Measurements from ENCODE around the gene SPINT4.
A peak's percentile ranks its signal among the peaks of the same experiment; 100 is the strongest.
"Not testable (repeated sequence)": the region's sequence is repeated elsewhere in the genome, so short reads cannot be mapped to it uniquely, and the experiment has no call there.

Gene SPINT4

DNA sequence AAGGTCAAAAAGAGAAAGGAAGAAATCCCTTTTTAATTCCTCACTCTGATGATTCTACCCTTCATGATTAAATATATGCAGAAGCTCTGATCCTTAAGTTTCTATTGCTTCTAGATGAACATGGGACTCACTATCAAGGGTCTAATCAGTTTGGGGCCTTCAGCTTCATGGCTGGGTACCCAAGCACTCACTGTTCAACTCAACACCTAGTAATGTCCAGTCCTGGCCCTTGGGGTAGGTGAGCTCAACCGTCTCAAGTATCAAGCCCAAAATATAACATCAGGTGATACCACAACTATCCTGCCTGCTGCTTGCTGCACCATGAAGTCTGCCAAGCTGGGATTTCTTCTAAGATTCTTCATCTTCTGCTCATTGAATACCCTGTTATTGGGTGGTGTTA lies at the start of gene SPINT4:
Gene SPINT4 (plus strand): TSS at position 301 of the 400 bp plus-strand sequence. CDS start 21 bp downstream, at position 322.
- DNase-seq, result no peak

DNA sequence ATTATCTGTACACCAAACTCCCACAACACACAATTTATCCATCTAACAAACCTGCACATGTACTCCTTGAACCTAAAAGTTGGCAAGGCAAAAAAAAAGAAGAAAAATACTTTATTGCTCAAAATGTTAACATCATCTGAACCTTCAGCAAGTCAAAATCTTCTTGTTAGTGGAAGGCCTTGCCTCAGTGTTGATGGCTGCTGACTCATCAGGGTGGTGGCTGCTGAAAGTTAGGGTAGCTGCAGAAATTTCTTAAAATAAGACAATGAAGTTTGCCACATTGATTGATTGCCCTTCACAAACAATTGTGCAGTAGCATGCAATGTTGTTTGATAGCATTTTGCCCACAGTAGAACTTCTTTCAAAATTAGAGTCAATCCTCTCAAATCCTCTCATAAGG lies 49.4 kb upstream of the SPINT4 start:
- DNase-seq, result no peak

DNA sequence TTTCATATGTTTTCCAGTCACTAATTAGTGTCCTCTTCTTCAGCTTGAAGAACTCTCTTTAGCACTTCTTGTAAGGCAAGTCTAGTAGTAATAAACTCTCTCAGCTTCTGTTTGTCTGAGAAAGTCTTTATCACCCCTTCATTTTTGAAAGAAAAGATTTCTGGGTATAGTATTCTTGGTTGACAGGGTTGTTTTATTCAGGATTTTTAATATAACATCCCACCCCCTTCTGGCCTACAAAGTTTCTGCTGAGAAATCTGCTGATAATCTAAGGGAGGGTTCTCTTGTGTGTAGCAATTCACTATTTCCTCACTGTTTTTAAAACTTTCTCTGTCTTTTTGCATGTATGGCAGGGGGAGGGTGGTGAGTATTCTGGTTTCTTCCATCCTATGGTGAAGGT lies 42.5 kb upstream of the SPINT4 start:
- DNase-seq, result no peak

DNA sequence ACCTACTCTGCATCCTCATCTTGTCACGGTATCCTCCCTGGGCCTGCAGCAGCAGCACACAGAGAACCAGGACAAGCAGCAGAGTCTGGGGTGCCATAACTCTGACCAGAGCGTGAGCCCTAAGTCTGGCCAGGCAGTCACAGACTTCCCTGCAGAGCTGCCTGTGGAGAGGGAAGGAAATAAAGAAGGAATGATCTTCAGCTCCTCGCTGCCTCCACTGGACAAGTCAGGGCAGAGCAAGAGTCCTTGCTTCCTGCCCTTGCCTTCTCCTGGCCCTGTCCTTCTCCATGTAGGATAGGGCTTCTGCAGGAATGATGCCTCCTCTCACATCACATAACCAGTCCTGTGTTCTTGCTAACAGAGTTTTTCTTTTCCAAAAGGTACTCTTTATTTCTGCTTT lies 36.3 kb upstream of the SPINT4 start:
- DNase-seq, result peak in 1 of 2 experiments; percentile 10

DNA sequence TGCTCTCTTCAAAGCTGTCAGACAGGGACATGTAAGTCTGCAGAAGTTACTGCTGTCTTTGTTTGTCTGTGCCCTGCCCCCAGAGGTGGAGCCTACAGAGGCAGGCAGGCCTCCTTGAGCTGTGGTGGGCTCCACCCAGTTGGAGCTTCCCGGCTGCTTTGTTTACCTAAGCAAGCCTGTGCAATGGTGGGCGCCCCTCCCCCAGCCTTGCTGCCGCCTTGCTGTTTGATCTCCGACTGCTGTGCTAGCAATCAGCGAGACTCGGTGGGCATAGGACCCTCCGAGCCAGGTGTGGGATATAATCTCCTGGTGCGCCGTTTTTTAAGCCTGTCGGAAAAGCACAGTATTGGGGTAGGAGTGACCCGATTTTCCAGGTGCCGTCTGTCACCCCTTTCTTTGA lies 28.8 kb upstream of the SPINT4 start:
- DNase-seq, result not testable (repeated sequence)

DNA sequence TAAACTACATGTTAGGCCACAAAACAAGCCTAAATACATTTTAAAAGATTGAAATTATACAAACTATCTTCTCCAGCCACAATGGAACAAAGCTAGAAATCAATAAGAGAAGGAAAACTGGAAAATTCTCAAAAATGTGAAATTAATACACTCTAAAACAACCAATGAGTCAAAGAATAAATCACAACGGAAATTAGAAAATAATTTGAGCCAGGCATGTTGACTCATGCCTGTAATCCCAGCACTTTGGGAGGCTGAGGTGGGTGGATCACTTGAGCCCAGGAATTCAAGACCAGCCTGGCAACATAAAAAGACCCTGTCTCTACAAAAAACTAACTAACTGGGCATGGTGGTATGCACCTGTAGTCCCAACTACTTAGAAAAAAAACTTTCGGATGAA lies 26.7 kb upstream of the SPINT4 start:
- no peak for DNase-seq

DNA sequence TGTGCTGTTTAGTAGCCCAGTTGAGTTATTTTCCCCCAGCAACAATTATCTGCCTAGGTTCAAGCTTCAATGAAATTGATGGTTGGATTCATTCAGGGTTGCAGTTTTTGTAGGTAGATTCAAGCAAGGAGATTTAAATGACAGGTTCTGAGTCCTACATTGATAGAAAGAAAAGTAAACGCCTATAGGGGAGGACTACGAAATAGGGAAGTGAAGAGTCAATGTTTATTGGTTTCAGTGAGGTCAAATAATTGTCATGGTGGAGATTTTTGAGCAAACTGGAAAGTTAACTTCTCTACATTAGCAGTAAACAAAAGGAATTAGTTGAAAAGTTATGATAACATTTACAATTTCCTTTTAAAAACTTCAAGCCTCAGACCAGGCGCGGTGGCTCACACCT lies 21.0 kb upstream of the SPINT4 start:
- DNase-seq, result no peak

DNA sequence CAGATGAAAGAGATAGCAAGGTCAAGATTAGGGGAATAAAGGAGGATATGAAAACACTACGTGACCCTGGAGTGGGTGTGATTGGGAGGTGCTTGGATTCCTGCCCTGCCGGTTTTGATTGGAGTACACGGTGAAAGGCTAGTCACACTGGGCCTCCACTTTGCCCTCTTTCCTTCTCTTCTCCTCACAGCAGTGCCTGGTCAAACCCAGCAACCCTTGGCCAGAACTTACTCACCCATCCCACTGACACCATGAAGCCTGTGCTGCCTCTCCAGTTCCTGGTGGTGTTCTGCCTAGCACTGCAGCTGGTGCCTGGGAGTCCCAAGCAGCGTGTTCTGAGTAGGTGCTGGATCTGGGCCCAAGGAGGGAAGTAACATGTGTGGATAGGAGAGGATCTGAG lies 20.3 kb upstream of the SPINT4 start, which contains the start of gene WFDC13:
Gene WFDC13 (plus strand): TSS at position 166 of the 400 bp plus-strand sequence. CDS start 86 bp downstream, at position 252.
- no peak for DNase-seq

DNA sequence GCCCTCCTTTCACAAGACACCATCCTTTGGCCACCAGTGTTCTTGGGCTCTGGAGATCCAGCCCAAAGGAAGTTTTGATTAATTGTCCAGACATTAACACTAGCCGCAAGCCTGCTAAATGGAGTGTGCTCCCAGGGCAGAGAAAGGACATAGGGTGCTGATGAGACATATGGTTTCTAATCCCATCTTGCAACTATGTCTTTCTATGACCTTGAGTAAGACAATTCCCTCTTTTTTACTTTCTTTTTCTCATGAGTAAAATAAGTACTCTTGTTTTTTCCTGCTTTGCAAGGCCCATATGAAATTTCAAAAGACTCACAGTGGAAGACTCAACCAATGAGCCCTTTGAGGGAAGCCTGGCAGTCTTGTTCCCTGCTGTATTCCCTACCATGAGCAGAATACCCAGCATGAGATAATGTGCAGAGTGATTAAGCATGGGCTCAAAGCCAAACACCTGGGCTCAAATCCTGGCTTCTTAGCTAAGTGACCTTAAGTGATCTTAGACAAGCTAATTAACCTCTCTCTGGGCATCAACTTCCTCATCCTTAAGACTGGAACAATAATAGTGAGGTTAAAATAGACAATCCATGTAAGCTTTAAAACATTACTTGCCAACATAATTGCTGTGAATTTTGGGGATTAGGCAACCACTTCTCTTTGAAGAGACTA lies 17.0 kb upstream of the SPINT4 start, which contains the start of gene WFDC10B:
Gene WFDC10B (minus strand): TSS at position 51 of the 669 bp plus-strand sequence. CDS start 19,027 bp downstream, outside the sequence.
- DNase-seq, result no peak

DNA sequence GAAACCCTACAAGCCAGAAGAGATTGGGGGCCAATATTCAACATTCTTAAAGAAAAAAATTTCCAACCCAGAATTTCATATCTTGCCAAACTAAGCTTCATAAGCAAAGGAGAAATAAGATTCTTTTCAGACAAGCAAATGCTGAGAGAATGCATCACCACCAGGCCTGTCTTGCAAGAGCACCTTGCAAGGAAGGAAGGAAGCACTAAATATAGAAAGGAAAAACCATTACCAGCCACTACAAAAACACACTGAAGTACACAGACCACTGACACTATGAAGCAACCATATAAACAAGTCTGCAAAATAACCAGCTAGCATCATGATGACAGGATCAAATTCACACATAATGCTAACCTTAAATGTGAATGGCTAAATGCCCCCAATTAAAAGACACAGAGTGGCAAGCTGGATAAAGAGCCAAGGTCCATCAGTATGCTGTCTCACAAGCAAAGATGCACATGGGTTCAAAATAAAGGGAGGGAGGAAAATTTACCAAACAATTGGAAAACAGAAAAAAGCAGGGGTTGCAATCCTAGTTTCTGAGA lies 5.9 kb upstream of the SPINT4 start:
- not testable (repeated sequence) for DNase-seq

DNA sequence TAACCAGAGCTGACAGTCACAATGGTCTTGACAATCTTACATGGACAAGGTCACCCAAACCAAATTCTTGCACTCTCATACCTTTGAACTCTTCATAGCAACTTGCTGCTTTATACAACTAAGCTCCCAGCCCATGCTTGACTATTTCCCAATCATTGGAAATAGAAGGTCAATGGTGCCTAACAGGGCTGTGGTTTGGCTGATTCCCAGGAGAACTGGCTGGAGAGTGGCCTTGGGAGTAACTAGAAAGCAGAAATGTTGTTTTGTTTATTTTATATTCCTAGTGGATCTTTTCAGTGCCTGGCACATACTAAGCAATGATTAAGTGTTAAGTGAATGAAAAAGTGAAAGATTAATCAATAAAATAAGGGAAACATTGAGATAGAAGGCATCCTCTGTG lies 3.0 kb downstream of the SPINT4 start:
- no peak for DNase-seq

DNA sequence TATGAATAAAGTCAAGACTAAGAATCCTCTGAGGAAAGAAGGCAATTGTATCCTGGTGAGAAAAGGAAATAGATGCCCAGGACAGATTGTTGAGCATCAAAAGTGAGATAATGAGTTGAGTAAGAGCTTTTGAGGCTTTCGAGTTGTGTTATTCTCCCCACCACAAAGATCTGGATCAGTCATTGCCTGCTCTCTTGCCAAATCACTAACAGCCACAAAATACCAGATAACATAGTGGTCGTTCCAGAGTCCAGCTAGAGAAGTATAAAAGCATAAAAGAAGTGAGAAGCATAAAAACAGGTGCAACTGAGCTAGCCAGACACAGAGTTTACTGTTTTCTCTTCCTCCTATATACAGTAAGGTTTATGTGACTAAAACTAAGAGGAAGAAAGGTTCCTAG lies 4.9 kb downstream of the SPINT4 start:
- DNase-seq, result no peak

DNA sequence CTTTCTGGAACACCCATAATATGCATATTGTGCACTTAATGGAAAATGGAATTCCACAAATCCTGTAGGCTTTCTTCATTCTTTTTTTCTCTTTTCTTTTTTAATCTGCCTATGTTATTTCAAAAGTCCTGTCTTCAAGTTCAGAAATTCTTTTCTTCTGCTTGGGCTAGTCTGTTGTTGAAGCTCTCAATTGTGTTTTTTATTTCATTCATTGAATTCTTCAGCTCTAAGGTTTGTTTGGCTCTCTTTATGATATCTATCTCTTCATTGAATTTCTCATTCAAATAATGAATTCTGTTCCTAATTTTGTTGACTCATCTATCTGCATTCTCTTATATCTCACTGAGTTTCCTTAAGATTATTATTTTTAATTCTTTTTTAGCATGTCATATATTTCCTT lies 10.1 kb downstream of the SPINT4 start:
- no peak for DNase-seq

DNA sequence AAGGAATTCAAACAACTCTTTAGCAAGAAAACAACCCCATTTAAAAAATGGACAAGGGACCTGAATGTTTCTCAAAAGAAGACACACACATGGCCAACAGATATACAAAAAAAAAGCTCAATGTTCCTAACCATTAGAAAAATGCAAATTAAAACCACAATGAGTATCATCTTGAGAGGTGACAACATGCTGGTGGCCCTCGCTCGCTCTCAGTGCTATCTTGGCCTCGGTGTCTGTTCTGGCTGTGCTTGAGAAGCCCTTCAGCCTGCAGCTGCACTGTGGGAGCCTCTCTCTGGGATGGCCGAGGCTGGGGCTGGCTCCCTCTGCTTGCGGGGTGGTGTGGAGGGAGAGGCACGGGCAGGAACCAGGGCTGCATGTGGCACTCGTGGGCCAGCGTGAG lies 13.4 kb downstream of the SPINT4 start:
- no peak for DNase-seq

DNA sequence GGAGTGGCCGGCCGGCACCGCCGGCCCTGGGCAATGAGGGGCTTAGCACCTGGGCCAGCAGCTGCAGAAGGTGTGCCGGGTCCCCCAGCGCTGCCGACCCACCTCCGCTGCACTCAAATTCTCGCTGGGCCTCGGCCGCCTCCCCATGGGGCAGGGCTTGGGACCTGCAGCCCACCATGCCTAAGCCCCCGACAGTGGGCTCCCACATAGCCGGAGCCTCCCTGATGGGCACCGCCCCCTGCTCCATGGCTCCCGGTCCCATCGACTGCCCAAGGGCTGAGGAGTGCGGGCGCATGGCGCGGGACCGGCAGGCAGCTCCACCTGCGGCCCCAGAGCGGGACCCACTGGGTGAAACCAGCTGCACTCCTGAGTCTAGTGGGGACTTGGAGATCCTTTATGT lies 13.8 kb downstream of the SPINT4 start:
- no peak for DNase-seq

DNA sequence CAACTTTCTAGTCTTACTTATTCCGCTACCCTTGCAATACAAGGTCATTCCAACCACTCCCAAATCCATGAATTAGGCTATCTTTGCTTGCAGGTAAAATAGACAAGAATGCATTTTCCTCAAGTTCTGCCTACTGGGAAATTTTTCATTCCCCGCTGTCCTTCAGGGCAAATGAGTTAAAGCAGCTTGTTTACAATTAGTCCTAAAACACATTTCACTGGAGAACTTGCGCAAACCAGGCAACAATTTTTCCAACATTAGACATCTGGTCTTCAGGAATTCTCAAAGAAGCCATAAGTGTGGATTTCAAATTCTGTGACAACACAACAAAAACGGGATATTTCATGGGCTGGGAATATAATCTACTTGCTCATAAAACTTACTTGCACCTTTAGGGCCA lies 20.4 kb downstream of the SPINT4 start:
- DNase-seq, result no peak

DNA sequence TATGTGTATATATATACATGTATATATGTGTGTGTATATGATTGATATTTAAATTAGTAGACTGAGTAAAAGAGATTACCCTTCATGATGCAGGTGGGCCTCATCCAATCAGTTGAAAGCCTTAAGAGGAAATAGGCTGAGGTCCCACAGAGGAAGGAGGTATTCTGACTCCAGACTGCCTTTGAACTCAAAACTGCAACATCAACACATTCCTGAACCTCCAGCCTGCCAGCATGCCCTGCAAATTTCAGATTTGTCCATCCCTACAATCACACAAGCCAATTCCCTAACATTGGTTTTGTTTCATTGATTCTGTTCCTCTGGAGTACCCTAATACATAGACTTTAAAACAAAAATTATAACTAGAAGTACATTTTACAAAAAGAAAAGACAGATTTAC lies 22.9 kb downstream of the SPINT4 start:
- DNase-seq, result no peak

DNA sequence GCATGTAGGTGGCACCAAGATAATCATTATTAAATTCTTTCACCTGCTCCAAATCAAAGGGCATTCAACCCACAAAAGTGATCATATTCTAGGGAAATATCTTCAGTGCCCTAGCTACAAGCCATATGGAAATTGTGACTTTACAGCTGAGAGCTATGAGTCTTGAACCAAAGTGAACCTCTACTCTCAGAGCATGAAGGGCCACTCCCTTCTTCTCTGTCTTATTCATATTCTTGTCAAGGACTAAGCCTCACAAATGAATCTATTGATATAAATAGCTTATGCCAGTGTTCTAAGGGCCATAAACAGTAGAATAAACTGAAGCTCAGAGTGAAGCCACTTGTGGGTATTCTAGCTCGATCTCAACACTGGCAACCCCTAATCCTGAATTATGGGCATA lies 29.6 kb downstream of the SPINT4 start:
- no peak for DNase-seq

DNA sequence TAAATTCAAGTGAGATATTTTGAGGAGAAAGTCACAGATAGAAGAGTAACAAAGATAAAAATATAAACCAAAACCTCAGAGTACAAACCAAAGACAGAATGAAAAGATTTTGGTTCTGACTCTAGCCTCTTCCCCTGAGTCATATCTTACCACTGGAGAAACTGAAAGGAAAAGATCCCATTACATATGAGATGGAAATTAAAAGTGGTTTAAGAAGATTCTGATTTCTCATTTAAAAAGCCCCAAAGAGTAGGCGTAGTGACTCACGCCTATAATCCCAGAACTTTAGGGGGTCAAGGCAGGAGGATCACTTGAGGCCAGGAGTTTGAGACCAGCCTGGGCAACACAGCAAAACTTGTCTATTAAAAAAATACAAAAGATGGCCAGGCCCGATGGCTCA lies 30.6 kb downstream of the SPINT4 start:
- DNase-seq, result no peak

DNA sequence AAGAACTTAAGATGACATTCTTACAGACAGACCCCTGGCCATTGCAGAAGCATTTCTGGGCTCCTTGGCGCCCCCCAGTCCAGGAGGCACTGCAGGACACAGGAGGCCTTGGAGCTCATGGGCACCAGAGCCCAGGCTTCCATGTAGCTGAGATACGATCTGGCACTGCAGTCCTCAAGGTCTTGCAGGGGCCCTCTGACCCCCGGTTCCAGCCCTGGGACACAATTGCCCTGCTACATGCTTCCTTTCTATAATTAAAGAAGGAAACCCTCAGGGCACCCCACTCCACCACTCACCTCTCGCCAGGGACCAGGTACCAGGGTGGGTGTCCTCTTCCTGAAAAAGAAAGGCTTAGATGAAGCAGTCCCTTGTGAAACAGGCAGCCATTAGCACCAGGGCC lies 35.9 kb downstream of the SPINT4 start:
- no peak for DNase-seq

DNA sequence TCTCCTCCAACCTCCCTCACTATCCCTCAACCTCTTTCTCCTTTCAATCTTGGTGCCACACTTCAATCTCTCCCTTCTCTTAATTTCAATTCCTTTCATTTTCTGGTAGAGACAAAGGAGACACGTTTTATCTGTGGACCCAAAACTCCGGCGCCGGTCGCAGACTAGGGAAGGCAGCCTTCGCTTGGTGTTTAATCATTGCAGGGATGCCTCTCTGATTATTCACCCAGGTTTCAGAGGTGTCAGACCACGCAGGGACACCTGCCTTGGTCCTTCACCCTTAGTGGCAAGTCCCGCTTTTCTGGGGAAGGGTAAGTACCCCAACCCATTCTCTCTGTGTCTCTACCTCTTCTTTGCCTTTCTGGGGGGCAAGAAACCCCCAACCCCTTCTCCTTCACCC lies 37.8 kb downstream of the SPINT4 start:
- not testable (repeated sequence) for DNase-seq

DNA sequence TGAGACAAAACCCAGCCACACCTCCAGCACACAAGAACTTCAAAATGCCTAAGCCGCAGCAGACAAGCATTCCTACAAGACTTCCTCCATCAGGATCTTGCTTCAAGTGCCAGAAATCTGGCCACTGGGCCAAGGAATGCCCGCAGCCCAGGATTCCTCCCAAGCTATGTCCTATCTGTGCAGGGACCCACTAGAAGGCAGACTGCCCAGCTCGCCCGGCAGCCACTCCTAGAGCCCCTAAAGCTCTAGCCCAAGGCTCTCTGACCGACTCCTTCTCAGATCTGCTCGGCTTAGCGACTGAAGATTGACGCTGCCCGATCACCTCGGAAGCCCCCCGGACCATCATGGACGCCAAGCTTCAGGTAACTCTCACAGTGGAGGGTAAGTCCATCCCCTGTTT lies 39.8 kb downstream of the SPINT4 start:
- DNase-seq, result not testable (repeated sequence)

DNA sequence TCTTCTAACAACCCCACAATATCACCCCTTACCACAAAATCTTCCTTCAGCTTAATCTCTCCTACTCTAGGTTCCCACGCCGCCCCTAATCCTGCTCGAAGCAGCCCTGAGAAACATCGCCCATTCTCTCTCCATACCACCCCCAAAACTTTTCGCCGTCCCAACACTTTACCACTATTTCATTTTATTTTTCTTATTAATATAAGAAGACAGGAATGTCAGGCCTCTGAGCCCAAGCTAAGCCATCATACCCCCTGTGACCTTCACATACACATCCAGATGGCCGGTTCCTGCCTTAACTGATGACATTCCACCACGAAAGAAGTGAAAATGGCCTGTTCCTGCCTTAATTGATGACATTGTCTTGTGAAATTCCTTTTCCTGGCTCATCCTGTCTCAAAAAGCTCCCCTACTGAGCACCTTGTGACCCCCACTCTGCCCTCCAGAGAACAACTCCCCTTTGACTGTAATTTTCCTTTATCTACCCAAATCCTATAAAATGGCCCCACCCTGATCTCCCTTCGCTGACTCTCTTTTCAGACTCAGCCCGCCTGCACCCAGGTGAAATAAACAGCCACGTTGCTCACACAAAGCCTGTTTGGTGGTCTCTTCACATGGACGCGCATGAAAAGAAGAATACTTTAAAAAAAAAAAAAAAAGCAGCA lies 42.6 kb downstream of the SPINT4 start:
- not testable (repeated sequence) for DNase-seq

DNA sequence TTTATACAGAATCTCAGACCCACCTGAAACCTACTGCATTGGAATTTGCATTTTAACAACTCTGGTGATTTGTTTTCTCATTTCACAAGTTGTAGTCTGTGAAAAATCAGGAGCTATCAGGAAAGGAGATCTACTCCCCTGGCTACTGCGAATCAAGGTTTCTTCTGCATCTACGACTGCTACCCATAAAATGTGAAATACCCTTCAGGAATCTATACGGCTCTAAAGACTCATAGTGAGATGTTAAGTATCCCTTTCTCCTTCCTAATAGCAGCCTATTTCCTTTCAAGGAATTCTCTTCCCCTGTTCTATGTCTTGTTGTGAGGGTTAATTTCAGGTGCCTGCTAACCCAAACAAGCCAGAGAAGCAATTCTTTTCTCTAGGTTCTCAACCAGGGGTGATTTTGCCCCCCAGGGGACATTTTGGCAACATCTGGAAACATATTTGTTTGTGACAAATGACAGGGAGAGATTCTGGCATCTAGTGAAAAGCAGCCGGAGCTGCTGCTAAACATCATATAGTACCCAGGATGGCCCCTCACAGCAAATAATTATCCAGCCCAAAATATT lies 43.2 kb downstream of the SPINT4 start:
- DNase-seq, result no peak
